ENCODE results near the gene HGS. TPM values are rescaled to one million over a fixed set of nuclear protein-coding genes. Genes with fewer than 3 reads are reported as not detected.

HGS gene
- total RNA-seq, 1 donor from 2014 or later: 211 TPM

- no peaks in the 10 kb centered on the region for H3K9me3 ChIP-seq
- H3K36me3 ChIP-seq: peaks cover 99 to 100% of the 10 kb centered on the region in 2 donors
- intact Hi-C loops (cut with DNase I): no loop called here
- TF ChIP-seq CTCF (IDR thresholded peaks at IDR 0.05): no peak
- H3K27me3 ChIP-seq: no peaks in the 10 kb centered on the region
- H3K27ac ChIP-seq: no peak overlapping the region
- no peaks in the 10 kb centered on the region for H3K4me1 ChIP-seq
- no peak for DNase-seq (ENCODE audit: low spot score in 2 of 2)
- H3K4me3 ChIP-seq: no peak overlapping the region
These were observed 7.8 kb downstream of the HGS start for GRCh38 chr17:81691608-81692007.

- Histone ChIP-seq H3K36me3 (peaks cover 90 to 100% of the 10 kb centered on the region in 2 donors), H3K9me3 (no peaks in the 10 kb centered on the region), H3K27ac (no peak overlapping the region), H3K4me3 (no peak overlapping the region), H3K27me3 (no peaks in the 10 kb centered on the region), H3K4me1 (no peaks in the 10 kb centered on the region)
- DNase-seq (ENCODE audit: low spot score in 2 of 2): no peak
- intact Hi-C loops (cut with DNase I): no loop called here
- no peak for TF ChIP-seq CTCF (IDR thresholded peaks at IDR 0.05)
These were observed 9.8 kb downstream of the HGS start for GRCh38 chr17:81693509-81694210.

- Histone ChIP-seq H3K4me3 (no peak overlapping the region), H3K9me3 (no peaks in the 10 kb centered on the region), H3K27ac (no peak overlapping the region), H3K36me3 (peaks cover 88 to 99% of the 10 kb centered on the region in 2 donors), H3K4me1 (no peaks in the 10 kb centered on the region), H3K27me3 (no peaks in the 10 kb centered on the region)
- no peak for DNase-seq (ENCODE audit: low spot score in 2 of 2)
- TF ChIP-seq CTCF (IDR thresholded peaks at IDR 0.05): no peak
- intact Hi-C loops (cut with DNase I): no loop called here
These were observed 11.0 kb downstream of the HGS start for GRCh38 chr17:81694810-81695209.

GRCh38 chr17:81695211-81695610 lies 11.4 kb downstream of the HGS start:
- no peak for DNase-seq (ENCODE audit: low spot score in 2 of 2)
- no peak for TF ChIP-seq CTCF (IDR thresholded peaks at IDR 0.05)
- Histone ChIP-seq H3K36me3 (peaks cover 84 to 97% of the 10 kb centered on the region in 2 donors), H3K4me3 (no peak overlapping the region), H3K9me3 (no peaks in the 10 kb centered on the region), H3K4me1 (no peaks in the 10 kb centered on the region), H3K27ac (no peak overlapping the region), H3K27me3 (no peaks in the 10 kb centered on the region)
- intact Hi-C loops (cut with DNase I): no loop called here

GRCh38 chr17:81695801-81696200 lies 12.0 kb downstream of the HGS start:
- Histone ChIP-seq H3K9me3 (no peaks in the 10 kb centered on the region), H3K27ac (no peak overlapping the region), H3K27me3 (no peaks in the 10 kb centered on the region), H3K36me3 (peaks cover 84 to 96% of the 10 kb centered on the region in 2 donors), H3K4me3 (no peak overlapping the region), H3K4me1 (no peaks in the 10 kb centered on the region)
- intact Hi-C loops (cut with DNase I): no loop called here
- no peak for DNase-seq (ENCODE audit: low spot score in 2 of 2)
- TF ChIP-seq CTCF (IDR thresholded peaks at IDR 0.05): no peak
